Measurements from ENCODE around the gene SLC25A25.

SLC25A25 gene

DNA sequence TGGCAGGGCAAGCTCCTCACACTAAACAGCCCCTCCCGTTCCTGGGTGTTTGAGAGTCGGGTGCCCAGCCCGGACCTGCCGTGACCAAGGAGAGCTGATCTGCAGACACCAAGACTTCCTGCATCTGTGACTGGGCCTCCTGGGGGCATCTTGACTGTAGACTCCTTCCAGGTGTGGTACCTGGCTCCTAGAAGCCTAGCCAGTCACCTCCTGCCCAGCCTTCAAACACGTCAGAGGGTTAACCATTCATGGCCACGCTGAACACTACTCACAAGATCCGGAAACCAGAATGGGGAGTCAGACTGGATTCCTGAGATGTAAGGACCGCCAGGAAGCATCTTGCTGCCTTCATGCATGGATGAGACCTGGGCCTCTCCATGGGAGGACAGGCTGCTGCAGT, 77.5 kb downstream of the SLC25A25 start:
- no peak for DNase-seq (ENCODE audit: low read depth in 2 of 2)

DNA sequence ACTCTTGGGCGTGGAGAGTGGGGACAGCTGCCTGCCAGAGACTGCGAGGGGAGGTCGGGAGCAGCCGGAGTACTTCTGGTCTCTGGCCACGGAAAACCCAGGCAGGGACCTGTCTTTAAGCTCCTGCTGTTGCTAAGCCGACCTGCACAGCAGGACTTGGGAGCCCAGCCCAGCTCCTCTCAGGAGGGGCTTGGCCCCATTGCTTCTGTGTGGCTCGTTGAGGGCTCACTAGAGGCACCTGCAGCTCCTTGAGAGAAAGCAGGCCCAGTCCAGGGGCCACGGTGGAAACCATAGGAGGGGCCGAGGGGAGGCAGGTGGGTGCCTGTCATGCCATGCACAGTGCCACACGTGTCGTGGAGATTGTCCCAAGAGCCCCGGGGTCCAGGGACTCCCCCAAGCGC, 77.9 kb downstream of the SLC25A25 start:
- DNase-seq (ENCODE audit: low read depth in 2 of 2): no peak

DNA sequence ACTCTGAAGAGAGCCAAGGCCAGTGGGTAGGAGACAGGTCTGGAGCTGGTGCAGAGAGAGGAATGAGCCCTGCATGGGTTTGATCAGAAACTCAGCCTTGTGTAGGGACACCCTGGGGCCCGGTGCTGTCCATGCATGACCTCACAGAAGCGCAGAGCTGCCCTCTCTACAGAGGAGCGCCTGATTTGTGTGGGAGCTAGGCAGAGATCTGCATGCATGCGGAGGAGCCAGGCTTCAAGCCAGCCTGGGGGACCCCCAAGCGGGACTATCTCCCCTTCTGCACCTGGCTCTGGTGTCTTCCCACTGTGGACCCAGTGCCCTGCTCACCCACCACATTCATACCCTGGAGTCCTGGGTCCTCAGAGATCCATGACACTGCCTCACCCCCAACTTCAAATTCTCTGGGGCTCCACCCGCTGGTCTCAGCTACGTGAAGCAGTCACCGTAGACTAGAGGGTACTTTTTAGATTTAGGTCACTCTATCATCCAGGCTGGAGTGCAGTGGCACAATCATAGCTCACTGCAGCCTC, 78.6 kb downstream of the SLC25A25 start:
- no peak for DNase-seq (ENCODE audit: low read depth in 2 of 2)

DNA sequence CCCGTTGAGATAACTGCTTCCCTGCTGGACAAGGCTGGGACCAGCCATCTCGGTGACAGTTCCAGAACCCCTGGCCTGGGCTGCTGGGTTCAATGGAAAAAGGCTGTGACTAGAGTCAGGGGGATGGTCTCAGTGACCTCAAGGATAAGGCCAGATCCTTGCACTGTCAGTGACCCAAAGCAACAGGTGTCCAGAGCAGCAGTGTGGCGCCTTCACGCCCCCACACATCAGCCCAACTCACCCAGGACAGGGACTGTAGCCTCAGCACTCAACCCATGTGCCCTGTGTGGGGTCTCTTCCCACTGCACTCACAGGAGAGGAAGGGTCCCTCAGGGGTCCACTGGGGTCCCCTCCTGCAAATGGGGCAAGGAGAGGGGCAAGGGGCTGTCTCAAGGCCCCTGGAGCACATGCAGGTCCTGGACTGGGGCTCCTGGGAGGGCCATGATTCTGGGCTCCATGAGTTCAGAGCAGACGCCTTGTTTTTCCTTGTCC, 80.5 kb downstream of the SLC25A25 start:
- DNase-seq (ENCODE audit: low read depth in 2 of 2): no peak

DNA sequence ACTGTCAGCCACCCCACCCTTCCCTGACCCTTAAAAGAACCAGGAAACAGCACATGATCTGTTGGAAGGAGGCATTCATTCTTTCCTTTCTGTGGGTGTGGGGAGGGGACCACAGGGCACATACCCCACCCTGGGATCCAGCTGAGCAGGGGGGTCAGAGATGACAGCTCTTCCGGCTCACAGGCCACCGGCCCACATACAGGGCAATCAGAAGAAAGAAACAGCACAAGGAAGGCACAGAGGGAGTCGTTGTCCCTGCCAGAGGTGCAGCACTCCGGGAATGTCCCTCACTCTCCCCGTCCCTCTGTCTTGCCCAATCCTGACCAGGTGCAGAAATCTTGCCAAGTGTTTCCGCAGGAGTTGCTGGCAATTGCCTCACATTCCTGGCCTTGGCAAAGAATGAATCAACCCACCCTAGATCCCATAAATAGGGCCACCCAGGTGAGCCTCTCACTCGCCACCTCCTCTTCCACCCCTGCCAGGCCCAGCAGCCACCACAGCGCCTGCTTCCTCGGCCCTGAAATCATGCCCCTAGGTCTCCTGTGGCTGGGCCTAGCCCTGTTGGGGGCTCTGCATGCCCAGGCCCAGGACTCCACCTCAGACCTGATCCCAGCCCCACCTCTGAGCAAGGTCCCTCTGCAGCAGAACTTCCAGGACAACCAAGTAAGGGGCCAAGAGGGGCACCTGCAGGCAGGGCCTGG, 81.1 kb downstream of the SLC25A25 start, which contains the start of gene LCN2:
Gene LCN2 (plus strand): TSS at position 453 of the 701 bp plus-strand sequence. CDS start 73 bp downstream, at position 526.
- DNase-seq (ENCODE audit: low read depth in 2 of 2): no peak

DNA sequence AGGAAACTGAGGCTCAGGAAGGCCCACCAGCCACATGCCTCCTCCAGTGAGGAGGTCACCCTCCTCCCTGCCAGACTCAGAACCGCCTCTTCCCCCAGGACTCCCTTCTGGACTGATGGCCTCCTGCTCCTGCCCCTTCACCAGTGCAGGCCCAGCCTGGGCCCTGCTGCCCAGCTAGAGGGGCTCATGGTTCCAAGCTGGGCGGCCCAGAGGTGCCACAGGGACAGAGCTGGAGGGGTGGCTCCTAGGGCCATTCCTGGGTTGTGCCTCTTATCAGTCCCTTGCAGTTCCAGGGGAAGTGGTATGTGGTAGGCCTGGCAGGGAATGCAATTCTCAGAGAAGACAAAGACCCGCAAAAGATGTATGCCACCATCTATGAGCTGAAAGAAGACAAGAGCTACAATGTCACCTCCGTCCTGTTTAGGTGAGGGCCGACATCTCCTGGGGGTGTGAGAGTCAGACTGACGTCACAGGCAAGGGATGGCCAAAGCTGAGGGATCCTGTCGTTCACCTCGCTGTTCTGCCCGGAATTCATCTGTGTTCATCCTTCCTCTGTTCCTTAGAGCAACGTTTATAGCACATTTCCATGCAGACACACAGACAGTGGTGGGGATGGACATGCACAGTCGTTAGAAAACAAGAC, 82.0 kb downstream of the SLC25A25 start:
- no peak for DNase-seq (ENCODE audit: low read depth in 2 of 2)

DNA sequence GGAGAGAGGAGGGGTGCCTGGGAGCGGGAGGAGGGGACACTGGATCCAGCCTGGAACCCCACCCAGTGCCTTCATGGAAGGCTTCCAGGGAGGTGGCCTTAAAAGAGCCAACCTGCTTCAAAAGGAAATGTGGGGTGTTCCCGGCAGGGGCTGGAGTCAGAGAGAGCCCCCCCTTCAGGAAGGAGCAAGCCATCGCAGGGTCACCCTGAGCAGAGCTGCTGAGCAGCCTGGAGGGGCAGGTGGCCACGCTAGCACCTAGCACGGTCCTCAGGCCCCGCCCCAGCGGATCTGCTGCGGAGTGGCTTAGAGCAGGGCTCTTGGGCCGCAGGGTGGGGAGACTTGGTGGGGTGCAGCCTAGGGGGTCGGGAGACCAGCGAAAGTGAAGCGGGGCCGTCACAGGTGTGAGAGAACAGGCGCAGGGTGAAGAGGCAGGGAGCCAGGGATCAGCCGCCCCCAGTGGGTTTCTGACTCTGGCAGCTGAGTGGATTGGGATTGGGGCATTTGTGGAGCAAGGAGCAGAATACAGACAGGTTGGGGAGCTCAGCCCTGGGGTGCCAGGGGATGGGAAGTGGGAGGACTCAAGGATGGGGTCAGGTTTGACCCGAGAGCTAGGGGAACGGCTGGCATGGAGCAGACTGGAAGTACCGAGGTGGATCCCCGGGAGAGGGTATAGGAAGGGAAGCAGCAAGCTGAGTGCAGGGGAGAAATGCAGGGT, 82.7 kb downstream of the SLC25A25 start:
- no peak for DNase-seq (ENCODE audit: low read depth in 2 of 2)

DNA sequence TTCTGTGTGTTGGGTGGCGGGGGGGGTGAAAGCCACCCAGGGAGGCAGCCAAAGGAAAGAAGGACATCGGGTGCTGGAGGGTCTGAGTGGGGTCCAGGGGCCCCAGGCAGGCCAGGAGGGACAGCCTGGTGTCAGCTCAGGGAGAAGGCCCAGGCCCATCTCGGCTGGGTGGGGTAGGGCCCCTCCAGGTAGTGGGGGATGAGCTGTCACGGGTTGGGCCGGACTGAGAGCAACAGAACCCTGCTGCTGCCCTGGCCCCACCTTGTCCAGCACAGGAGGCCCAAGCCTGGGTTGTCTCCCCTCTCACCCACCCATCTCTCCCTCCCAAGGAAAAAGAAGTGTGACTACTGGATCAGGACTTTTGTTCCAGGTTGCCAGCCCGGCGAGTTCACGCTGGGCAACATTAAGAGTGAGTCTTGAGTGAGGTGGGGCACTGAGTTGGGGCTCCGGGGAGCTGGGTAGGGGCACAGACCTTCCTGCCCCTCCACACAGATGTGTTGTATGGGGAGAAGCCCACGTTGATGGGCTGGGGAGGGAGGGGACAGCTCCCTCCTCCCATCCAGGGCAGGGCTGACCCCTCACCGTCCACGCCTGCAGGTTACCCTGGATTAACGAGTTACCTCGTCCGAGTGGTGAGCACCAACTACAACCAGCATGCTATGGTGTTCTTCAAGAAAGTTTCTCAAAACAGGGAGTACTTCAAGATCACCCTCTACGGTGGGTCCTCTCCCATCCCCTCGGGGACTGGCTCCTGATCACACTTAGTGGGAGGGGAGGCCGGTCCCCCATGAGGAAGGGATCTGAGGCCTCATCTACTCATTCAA, 83.5 kb downstream of the SLC25A25 start:
- DNase-seq (ENCODE audit: low read depth in 2 of 2): no peak

DNA sequence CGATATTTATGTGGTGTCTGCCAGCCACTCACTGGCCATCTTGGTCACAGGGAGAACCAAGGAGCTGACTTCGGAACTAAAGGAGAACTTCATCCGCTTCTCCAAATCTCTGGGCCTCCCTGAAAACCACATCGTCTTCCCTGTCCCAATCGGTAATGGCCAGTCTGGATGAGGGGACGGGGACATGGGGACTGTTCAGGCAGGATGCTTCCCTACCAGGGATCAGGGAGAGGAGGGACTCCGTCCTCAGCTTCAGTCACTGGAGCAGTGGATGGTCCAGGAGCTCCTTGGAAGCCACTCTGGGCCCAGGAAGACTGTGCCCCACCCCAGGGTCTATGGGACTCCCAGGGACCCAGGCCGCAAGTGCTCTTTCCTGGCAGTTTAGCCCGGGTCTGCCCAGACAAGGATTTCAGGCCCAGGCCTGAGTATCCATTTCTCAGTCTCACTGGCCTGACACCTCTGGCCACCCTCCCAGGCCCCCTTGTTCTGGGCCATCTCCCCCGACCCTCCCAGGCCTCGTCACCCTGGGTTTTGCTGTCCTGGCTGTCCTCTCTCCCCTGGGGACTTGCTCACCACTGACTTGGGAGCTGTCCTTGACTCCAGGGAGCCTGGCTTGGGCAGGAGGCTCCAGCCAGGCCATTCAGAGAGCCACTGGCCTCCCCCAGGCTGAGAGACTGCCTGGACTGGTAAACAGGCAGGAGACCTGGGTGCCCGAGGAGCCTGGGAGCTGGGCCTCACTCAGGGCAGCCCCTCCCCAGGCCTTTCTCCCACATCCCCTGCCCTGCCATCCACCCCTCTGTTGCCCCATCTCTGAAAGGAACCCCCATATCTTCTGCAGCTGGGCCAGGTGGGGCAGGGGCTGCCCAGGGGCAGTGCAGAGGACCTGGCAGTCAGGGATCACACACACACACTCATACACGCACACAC, 84.4 kb downstream of the SLC25A25 start:
- no peak for DNase-seq (ENCODE audit: low read depth in 2 of 2)

DNA sequence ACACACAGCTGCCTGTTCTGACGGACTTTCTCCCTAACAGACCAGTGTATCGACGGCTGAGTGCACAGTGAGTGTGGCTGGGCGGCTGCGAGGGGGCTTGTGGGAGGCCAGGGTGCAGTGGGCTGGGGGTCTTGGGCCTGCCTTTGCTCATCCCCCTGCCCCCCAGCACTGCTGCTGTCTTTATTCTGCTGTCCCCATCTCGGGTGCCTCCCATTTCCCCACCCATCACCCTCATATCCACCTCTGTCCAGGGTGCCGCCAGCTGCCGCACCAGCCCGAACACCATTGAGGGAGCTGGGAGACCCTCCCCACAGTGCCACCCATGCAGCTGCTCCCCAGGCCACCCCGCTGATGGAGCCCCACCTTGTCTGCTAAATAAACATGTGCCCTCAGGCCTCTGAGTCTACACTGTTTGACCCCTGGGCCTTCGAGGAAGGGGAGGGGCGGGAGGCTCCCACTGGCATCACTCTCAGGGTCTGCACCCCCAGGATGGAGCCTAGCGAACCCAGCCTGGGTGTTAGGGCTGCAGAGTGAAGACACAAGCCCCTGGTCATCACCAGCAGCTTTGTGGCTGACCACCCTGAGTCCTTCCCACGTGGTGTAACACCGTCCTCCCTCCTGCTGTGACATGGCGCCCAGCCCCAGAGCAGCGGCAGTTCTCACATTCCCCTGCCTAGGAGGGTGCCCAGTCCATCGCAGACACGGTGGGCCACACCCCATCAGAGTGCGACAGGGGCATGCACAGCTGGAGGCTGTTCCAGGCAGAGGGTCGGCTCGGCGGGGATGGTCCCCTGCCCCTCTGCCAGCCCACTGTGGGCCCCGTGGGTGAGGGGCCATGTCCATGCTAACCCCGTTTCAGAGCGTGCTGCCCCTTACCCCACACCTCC, 85.3 kb downstream of the SLC25A25 start:
- no peak for DNase-seq (ENCODE audit: low read depth in 2 of 2)

DNA sequence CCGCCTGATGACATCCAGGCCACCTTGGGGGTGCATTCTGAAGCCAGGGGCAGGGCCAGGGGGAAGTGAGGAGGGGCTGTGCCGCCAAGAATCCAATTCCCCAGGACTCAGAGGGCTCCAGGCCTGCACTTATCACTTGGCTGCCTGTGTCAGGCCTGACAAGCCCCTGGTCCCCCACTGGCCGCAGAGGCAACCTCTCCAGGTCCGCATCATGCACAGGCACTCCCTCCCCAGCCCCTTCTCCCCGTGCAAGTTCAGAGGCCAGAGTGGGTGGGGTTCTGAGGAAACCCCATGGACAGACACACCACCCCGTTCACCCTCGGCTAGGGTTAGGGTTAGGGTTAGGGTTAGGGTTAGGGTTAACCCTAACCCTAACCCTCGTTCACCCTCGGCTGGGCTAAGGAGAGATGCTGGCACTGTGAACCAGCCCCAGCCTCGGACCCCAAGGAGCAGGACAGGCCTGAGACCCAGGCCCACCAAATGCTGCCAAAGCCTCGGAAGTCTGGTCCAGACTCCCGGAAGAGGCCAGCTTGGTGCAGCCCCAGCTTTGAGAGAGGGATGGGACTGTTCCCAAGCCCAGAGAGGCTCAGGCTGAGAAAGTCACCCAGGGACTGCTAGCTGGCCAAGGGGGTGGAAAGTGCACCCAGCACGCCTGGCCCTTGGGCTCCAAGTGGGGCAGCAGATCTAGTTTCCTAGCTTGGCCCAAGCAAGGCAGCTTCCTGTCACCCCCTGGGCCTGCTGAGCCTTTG, 86.1 kb downstream of the SLC25A25 start:
- no peak for DNase-seq (ENCODE audit: low read depth in 2 of 2)

DNA sequence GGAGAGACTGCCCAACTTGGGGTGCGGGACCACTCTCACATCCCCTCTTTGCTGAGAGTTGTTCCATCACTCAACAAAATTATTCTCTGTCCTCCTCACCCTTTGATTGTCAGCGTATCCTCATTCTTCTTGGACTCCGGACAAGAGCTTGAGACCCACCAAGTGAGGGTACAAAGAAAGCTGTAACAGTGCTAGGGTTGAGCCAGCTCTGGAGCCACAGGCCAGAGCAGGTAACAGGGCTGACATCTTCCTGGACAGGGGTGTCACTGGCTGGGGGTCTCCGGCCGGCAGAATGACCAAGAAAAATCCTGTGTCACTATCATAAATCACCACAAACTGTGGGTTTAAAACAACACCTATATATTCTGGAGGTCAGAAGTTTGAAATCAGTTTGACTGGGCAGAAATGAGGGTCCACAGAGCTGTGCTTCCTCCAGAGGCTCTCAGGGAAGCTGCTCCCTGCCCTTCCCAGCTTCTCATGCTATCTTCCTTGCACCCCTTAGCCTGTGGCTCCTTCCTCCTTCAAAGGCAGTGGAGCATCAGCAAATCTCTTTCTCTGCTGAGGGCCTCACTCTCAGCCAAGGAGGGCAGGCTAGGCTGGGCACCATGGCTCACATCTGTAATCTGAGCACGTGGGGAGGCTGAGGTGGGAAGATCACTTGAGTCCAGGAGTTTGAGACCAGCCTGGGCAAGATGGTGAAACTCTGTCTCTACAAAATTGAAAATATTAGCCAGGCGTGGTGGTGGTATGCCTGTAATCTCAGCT, 87.9 kb downstream of the SLC25A25 start:
- no peak for DNase-seq (ENCODE audit: low read depth in 2 of 2)
